ENCODE results near the gene ID1. TPM values are rescaled to one million over a fixed set of nuclear protein-coding genes. Genes with fewer than 3 reads are reported as not detected.

The ID1 gene
- total RNA-seq, 1 experiment from 2014 or later, result 88.8 TPM

DNA sequence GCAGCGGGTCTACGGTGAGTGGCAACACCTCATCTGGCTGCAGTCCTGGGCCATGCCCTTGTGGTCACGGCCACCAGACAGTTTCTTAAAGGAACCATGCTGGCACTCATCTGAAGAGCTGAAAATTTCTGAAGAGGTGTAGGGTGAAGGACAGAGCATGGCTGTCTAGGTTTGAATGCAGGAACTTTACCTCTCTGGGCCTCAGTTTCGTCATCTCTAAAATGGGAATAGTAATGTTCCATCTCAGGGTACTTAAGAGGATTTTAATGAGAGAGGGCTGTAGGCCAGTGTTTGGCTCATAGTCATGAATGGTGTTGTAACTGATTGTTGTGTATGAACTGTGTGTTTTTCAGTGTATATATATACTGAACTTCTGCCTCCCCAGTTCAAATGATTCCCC is 38.4 kb downstream of the ID1 start:
- TF ChIP-seq FOXP1 (CRISPR knock-in tag; IDR thresholded peaks at IDR 0.05; ENCODE audit: borderline replicate concordance), result no peak
- TF ChIP-seq ZNF121 (CRISPR knock-in tag; IDR thresholded peaks at IDR 0.05), result no peak
- TF ChIP-seq, protein P1, sequence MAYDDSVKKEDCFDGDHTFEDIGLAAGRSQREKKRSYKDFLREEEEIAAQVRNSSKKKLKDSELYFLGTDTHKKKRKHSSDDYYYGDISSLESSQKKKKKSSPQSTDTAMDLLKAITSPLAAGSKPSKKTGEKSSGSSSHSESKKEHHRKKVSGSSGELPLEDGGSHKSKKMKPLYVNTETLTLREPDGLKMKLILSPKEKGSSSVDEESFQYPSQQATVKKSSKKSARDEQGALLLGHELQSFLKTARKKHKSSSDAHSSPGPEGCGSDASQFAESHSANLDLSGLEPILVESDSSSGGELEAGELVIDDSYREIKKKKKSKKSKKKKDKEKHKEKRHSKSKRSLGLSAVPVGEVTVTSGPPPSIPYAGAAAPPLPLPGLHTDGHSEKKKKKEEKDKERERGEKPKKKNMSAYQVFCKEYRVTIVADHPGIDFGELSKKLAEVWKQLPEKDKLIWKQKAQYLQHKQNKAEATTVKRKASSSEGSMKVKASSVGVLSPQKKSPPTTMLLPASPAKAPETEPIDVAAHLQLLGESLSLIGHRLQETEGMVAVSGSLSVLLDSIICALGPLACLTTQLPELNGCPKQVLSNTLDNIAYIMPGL (CRISPR knock-in tag; IDR thresholded peaks at IDR 0.05), result no peak
- no peak for TF ChIP-seq ZNF317 (CRISPR knock-in tag; IDR thresholded peaks at IDR 0.05; ENCODE audit: borderline replicate concordance, low read depth)
- TF ChIP-seq, protein P2, sequence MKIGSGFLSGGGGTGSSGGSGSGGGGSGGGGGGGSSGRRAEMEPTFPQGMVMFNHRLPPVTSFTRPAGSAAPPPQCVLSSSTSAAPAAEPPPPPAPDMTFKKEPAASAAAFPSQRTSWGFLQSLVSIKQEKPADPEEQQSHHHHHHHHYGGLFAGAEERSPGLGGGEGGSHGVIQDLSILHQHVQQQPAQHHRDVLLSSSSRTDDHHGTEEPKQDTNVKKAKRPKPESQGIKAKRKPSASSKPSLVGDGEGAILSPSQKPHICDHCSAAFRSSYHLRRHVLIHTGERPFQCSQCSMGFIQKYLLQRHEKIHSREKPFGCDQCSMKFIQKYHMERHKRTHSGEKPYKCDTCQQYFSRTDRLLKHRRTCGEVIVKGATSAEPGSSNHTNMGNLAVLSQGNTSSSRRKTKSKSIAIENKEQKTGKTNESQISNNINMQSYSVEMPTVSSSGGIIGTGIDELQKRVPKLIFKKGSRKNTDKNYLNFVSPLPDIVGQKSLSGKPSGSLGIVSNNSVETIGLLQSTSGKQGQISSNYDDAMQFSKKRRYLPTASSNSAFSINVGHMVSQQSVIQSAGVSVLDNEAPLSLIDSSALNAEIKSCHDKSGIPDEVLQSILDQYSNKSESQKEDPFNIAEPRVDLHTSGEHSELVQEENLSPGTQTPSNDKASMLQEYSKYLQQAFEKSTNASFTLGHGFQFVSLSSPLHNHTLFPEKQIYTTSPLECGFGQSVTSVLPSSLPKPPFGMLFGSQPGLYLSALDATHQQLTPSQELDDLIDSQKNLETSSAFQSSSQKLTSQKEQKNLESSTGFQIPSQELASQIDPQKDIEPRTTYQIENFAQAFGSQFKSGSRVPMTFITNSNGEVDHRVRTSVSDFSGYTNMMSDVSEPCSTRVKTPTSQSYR (CRISPR knock-in tag; IDR thresholded peaks at IDR 0.05), result no peak
- TF ChIP-seq RELA (CRISPR knock-in tag; IDR thresholded peaks at IDR 0.05; ENCODE audit: borderline replicate concordance), result no peak
- no peak for TF ChIP-seq JAZF1 (CRISPR knock-in tag; IDR thresholded peaks at IDR 0.05)
- TF ChIP-seq, protein P3, sequence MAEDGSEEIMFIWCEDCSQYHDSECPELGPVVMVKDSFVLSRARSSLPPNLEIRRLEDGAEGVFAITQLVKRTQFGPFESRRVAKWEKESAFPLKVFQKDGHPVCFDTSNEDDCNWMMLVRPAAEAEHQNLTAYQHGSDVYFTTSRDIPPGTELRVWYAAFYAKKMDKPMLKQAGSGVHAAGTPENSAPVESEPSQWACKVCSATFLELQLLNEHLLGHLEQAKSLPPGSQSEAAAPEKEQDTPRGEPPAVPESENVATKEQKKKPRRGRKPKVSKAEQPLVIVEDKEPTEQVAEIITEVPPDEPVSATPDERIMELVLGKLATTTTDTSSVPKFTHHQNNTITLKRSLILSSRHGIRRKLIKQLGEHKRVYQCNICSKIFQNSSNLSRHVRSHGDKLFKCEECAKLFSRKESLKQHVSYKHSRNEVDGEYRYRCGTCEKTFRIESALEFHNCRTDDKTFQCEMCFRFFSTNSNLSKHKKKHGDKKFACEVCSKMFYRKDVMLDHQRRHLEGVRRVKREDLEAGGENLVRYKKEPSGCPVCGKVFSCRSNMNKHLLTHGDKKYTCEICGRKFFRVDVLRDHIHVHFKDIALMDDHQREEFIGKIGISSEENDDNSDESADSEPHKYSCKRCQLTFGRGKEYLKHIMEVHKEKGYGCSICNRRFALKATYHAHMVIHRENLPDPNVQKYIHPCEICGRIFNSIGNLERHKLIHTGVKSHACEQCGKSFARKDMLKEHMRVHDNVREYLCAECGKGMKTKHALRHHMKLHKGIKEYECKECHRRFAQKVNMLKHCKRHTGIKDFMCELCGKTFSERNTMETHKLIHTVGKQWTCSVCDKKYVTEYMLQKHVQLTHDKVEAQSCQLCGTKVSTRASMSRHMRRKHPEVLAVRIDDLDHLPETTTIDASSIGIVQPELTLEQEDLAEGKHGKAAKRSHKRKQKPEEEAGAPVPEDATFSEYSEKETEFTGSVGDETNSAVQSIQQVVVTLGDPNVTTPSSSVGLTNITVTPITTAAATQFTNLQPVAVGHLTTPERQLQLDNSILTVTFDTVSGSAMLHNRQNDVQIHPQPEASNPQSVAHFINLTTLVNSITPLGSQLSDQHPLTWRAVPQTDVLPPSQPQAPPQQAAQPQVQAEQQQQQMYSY (CRISPR knock-in tag; IDR thresholded peaks at IDR 0.05), result no peak
- TF ChIP-seq, protein P4, sequence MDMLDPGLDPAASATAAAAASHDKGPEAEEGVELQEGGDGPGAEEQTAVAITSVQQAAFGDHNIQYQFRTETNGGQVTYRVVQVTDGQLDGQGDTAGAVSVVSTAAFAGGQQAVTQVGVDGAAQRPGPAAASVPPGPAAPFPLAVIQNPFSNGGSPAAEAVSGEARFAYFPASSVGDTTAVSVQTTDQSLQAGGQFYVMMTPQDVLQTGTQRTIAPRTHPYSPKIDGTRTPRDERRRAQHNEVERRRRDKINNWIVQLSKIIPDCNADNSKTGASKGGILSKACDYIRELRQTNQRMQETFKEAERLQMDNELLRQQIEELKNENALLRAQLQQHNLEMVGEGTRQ (CRISPR knock-in tag; IDR thresholded peaks at IDR 0.05), result no peak
- TF ChIP-seq, protein P5, sequence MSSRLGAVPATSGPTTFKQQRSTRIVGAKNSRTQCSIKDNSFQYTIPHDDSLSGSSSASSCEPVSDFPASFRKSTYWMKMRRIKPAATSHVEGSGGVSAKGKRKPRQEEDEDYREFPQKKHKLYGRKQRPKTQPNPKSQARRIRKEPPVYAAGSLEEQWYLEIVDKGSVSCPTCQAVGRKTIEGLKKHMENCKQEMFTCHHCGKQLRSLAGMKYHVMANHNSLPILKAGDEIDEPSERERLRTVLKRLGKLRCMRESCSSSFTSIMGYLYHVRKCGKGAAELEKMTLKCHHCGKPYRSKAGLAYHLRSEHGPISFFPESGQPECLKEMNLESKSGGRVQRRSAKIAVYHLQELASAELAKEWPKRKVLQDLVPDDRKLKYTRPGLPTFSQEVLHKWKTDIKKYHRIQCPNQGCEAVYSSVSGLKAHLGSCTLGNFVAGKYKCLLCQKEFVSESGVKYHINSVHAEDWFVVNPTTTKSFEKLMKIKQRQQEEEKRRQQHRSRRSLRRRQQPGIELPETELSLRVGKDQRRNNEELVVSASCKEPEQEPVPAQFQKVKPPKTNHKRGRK (CRISPR knock-in tag; IDR thresholded peaks at IDR 0.05; ENCODE audit: borderline replicate concordance), result no peak
- TF ChIP-seq, protein P6, sequence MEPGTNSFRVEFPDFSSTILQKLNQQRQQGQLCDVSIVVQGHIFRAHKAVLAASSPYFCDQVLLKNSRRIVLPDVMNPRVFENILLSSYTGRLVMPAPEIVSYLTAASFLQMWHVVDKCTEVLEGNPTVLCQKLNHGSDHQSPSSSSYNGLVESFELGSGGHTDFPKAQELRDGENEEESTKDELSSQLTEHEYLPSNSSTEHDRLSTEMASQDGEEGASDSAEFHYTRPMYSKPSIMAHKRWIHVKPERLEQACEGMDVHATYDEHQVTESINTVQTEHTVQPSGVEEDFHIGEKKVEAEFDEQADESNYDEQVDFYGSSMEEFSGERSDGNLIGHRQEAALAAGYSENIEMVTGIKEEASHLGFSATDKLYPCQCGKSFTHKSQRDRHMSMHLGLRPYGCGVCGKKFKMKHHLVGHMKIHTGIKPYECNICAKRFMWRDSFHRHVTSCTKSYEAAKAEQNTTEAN (CRISPR knock-in tag; IDR thresholded peaks at IDR 0.05), result no peak
- TF ChIP-seq SMAD4 (CRISPR knock-in tag; IDR thresholded peaks at IDR 0.05), result no peak
- TF ChIP-seq, protein P7, sequence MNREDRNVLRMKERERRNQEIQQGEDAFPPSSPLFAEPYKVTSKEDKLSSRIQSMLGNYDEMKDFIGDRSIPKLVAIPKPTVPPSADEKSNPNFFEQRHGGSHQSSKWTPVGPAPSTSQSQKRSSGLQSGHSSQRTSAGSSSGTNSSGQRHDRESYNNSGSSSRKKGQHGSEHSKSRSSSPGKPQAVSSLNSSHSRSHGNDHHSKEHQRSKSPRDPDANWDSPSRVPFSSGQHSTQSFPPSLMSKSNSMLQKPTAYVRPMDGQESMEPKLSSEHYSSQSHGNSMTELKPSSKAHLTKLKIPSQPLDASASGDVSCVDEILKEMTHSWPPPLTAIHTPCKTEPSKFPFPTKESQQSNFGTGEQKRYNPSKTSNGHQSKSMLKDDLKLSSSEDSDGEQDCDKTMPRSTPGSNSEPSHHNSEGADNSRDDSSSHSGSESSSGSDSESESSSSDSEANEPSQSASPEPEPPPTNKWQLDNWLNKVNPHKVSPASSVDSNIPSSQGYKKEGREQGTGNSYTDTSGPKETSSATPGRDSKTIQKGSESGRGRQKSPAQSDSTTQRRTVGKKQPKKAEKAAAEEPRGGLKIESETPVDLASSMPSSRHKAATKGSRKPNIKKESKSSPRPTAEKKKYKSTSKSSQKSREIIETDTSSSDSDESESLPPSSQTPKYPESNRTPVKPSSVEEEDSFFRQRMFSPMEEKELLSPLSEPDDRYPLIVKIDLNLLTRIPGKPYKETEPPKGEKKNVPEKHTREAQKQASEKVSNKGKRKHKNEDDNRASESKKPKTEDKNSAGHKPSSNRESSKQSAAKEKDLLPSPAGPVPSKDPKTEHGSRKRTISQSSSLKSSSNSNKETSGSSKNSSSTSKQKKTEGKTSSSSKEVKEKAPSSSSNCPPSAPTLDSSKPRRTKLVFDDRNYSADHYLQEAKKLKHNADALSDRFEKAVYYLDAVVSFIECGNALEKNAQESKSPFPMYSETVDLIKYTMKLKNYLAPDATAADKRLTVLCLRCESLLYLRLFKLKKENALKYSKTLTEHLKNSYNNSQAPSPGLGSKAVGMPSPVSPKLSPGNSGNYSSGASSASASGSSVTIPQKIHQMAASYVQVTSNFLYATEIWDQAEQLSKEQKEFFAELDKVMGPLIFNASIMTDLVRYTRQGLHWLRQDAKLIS (CRISPR knock-in tag; IDR thresholded peaks at IDR 0.05; ENCODE audit: borderline replicate concordance), result no peak
- TF ChIP-seq, protein P8, sequence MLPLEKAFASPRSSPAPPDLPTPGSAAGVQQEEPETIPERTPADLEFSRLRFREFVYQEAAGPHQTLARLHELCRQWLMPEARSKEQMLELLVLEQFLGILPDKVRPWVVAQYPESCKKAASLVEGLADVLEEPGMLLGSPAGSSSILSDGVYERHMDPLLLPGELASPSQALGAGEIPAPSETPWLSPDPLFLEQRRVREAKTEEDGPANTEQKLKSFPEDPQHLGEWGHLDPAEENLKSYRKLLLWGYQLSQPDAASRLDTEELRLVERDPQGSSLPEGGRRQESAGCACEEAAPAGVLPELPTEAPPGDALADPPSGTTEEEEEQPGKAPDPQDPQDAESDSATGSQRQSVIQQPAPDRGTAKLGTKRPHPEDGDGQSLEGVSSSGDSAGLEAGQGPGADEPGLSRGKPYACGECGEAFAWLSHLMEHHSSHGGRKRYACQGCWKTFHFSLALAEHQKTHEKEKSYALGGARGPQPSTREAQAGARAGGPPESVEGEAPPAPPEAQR (CRISPR knock-in tag; IDR thresholded peaks at IDR 0.05), result no peak
- no peak for TF ChIP-seq FOXK1 (CRISPR knock-in tag; IDR thresholded peaks at IDR 0.05)
- no peak for TF ChIP-seq ATF1 (CRISPR knock-in tag; IDR thresholded peaks at IDR 0.05)
- no peak for TF ChIP-seq ZNF423 (CRISPR knock-in tag; IDR thresholded peaks at IDR 0.05)
- TF ChIP-seq, protein P9, sequence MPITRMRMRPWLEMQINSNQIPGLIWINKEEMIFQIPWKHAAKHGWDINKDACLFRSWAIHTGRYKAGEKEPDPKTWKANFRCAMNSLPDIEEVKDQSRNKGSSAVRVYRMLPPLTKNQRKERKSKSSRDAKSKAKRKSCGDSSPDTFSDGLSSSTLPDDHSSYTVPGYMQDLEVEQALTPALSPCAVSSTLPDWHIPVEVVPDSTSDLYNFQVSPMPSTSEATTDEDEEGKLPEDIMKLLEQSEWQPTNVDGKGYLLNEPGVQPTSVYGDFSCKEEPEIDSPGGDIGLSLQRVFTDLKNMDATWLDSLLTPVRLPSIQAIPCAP (CRISPR knock-in tag; IDR thresholded peaks at IDR 0.05), result no peak
- no peak overlapping the region for H3K4me3 Mint-ChIP-seq
- H3K27ac Mint-ChIP-seq, result no peak overlapping the region
- H3K9me3 Mint-ChIP-seq, result no peaks in the 10 kb centered on the region
- DNase-seq (ENCODE audit: low spot score) (no peak), ATAC-seq (no peak)
- POLR2A ChIA-PET, result no interaction called here
- H3K4me1 Mint-ChIP-seq, result no peaks in the 10 kb centered on the region
- no peaks in the 10 kb centered on the region; the same call in 1 of the 2 replicates for H3K27me3 Mint-ChIP-seq (ENCODE audit: low read depth)
- CTCF ChIA-PET, result interaction anchor here (1.2 to 3.0 kb wide), 7 partner anchors 9 to 86 kb away, joined by 3 to 23 read pairs (median 7); no protein-coding TSS in a partner anchor
- no peaks in the 10 kb centered on the region for H3K36me3 Mint-ChIP-seq

Measured in WTC11 (cell line).